ENCODE results near the gene NPHS1.
"Not testable (repeated sequence)": the region's sequence is repeated elsewhere in the genome, so short reads cannot be mapped to it uniquely, and the experiment has no call there.

NPHS1 gene

DNA sequence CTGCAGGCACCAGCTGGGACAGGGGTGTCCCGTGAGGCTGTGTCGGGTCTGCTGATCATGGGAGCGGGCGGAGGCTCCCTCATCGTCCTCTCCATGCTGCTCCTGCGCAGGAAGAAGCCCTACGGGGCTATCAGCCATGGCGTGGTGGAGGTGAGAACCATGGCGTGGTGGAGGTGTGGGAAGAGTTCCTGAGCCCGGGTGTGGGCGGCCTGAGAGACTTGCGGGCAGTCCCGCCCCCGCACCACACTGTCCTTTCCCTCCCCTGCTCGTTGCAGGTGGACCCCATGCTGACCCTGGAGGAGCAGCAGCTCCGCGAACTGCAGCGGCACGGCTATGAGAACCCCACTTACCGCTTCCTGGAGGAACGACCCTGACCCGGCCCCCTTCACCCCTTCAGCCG is 26.8 kb upstream of the NPHS1 start:
- DNase-seq (ENCODE audit: low read depth): no peak

DNA sequence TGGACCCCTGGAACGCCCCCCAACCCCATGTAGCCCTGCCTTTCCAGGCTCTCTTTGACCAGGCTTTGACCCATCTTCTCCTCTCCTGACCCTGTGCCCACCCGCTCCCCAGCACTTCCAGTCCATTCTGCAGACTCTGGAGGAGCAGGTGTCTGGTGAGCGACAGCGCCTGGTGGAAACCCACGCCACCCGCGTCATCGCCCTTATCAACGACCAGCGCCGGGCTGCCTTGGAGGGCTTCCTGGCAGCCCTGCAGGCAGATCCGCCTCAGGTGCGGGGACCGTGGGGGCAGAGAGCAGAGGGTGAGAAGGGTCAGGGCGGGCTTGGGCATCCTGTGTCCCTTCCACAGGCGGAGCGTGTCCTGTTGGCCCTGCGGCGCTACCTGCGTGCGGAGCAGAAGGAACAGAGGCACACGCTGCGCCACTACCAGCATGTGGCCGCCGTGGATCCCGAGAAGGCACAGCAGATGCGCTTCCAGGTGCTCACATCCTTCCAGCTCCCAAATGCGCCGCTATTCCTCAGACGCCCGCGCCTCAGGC is 22.2 kb upstream of the NPHS1 start:
- no peak for DNase-seq (ENCODE audit: low read depth)

DNA sequence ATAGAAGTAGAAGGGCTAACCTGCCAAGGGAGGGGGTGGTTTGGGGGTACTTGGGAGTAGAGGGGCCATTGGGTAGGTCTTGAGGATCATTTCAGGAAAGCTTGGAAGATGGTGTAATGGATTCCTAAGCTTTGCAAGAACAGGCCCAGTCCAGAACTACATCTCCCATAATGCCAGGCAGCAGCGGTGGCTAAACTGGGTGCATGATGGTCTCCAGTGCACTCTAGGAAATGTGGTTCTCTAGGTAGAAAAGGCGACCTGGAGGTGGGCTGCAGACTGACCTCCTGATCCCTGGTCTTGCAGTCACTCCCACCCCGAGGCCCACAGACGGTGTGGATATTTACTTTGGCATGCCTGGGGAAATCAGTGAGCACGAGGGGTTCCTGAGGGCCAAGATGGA is 19.9 kb upstream of the NPHS1 start:
- DNase-seq (ENCODE audit: low read depth): no peak

DNA sequence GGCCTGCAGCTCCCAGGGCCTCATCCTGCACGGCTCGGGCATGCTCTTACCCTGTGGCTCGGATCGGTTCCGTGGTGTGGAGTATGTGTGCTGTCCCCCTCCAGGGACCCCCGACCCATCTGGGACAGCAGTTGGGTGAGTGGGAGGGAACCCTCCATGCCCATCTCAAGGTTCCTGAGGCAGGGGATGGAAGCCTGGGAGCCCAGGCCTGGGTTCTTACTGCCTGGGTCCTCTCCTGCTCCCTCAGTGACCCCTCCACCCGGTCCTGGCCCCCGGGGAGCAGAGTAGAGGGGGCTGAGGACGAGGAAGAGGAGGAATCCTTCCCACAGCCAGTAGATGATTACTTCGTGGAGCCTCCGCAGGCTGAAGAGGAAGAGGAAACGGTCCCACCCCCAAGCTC is 19.3 kb upstream of the NPHS1 start:
- DNase-seq (ENCODE audit: low read depth): no peak

DNA sequence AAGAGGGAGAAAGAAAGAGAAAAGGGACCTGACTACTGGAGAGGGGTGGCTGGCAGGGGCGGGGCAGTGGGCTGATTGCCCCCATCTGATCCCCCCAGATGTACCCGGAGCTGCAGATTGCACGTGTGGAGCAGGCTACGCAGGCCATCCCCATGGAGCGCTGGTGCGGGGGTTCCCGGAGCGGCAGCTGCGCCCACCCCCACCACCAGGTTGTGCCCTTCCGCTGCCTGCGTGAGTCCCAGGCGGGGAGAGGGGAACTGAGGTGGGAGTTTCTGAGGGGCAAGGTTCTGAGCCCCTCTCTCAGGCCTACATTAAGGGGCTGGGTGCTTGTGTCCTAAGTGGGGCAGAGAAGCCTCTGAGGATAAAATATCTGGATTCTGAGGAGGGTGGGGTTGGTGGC is 18.5 kb upstream of the NPHS1 start:
- DNase-seq (ENCODE audit: low read depth): no peak

DNA sequence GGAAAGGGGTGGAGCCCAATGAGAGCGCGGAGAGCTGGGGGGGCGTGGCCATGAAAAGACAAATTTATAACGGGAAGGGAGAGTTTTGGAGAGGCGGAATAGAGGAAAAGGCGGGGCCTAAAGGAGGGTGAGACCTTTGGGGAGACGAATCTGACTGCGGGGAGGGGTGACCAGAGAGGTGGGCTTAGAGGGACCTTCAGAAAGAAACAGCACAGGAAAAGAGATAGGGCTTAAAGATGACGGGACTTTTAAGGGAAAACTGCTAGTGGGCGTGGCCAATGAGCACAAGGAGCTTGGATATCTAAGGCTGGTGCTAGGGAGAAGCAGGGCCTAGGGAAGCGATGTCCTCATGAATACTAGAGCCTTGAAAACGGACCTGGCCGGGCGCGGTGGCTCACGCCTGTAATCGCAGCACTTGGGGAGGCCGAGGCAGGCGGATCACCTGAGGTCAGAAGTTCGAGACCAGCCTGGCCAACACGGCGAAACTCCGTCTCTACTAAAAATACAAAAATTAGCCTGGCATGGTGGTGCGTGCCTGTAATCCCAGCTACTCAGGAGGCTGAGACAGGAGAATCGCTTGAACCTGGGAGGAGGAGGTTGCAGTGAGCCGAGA is 17.9 kb upstream of the NPHS1 start:
- DNase-seq (ENCODE audit: low read depth): not testable (repeated sequence)

DNA sequence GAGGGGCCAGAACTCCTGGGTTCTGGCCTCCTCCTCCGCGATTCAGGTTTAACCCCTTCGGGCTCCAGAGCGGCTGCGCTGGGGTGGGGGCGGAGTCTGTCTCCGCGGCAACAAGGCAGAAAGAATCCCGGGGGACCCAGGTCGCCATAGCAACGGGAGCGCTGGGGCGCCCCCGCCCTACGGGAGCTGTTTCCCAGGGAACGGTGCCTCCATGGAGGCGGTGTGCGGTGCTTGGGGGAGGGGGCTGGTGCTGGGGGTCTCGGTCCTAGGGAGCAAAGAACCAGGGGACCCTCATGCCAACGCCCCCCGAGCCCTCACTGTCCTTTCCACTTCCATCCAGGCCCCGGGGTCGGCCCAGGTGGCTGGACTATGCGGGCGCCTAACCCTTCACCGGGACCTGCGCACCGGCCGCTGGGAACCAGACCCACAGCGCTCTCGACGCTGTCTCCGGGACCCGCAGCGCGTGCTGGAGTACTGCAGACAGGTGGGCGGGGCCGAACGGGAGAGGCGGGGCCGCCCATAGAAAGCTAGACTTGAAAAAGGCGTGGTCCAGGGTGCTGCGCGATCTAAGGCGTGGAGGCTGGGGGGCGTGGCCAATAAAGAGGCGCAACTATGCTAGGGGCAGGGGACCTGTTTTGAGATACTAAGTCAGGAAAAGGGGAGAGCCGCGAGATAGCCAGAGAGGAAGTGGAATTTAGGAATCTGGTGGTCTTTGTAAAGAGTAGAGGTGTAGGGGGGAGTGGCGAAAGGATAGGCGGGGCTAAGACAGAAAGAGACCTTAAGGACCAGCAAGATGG is 17.2 kb upstream of the NPHS1 start:
- no peak for DNase-seq (ENCODE audit: low read depth)

DNA sequence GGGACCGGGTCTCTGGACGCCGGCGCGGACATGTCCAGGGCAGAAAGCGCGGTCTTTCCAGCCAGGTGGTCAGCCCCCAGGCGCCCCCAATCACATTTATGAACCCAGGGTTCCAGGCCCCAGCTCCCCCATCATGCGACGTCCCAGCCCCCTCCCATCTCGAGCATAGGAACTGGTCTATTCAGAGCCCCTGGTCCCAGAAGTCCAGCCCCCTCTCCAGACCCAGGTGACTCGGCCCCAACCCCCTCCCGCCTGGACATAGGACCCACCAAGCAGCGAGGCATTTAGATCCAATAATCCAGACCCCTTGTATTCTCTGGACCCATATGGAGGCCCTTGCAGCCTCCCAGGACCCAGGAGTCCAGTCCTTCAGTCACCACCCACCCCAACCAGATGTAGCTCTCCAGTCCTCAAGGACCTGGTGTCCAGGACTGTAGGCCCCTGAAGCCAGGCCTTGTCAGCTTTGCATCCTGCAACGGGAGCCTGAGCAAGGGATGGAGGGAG is 16.6 kb upstream of the NPHS1 start:
- no peak for DNase-seq (ENCODE audit: low read depth)

DNA sequence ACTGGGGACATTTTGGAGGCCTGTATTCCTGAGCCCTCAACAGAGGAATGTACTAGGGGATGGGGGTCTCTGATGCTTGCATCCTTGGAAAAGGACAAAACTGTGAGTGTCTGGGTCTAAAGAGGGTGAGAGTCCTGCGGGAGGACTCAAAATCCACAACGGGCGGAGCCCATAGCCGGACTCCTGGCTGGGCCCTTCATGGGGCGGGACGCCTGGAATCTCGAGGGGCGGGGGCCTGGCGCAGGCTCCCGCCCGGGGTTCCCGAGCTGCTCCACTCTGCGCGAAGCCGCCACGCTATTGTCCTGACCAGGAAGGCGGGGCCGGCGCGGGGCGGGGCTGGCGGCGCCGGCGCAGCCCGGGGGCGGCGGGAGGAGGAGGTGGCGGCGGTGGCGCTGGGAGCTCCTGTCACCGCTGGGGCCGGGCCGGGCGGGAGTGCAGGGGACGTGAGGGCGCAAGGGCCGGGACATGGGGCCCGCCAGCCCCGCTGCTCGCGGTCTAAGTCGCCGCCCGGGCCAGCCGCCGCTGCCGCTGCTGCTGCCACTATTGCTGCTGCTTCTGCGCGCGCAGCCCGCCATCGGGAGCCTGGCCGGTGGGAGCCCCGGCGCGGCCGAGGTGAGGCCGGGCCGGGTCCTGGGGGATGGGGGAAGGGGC is 16.0 kb upstream of the NPHS1 start, which contains the start of gene APLP1:
Gene APLP1 (plus strand): TSS at position 403 of the 651 bp plus-strand sequence. CDS start 63 bp downstream, at position 466.
- no peak for DNase-seq (ENCODE audit: low read depth)

DNA sequence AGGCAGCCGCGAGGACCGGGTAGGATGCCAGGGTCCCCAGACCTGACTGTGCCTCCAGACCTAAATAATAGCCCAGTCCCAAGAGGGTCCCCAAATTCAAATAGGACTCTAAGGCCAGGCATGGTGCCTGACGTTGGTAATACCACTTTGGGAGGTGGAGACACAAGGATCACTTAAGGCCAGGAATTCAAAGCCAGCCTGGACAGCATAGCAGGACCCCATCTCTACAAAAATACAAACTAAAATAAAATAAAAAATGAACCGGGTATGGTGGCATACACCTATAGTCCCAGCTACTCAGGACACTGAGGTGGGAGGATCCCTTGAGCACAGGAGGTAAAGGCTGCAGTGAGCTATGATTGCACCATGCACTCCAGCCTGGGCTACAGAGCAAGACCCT is 10.7 kb upstream of the NPHS1 start:
- DNase-seq (ENCODE audit: low read depth): no peak

DNA sequence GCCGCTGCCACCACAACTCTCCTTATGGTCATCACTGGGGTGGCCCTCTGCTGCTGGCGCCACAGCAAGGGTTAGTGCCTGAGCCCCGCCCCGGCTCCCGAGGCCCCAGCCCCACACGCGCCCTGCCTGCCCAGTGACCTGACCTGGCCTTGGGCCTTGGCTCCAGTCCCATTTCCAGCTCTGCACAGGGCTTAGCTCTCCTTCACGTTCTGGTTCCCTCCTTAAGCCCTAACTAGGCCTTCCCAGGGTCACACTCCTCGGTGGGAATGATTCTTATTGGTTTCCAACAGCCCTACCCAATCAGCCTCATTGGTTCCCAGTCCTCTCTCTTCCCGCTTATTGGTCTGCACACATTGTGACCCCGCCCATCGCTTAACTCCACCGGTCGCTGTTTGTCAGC is 10.2 kb upstream of the NPHS1 start:
- DNase-seq (ENCODE audit: low read depth): no peak

DNA sequence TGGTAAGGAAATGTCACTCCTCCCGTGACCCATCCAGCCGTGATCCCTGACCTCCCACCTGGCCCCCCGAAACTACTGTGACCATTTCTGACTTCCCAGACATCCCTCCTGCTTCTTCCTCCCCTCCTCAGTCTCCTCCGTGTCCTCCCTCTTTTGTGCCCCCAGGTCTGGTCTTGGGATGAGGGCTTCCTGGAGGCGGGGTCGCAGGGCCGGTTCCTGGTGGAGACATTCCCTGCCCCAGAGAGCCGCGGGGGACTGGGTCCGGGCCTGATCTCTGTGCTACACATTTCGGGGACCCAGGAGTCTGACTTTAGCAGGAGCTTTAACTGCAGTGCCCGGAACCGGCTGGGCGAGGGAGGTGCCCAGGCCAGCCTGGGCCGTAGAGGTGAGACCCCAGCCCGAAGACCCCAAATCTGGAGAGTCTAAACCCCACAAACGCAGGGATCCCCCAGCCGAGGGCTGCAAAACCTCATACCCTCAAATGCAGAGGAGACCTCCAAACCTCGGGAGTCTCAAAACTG is 9.4 kb upstream of the NPHS1 start:
- DNase-seq (ENCODE audit: low read depth): no peak

DNA sequence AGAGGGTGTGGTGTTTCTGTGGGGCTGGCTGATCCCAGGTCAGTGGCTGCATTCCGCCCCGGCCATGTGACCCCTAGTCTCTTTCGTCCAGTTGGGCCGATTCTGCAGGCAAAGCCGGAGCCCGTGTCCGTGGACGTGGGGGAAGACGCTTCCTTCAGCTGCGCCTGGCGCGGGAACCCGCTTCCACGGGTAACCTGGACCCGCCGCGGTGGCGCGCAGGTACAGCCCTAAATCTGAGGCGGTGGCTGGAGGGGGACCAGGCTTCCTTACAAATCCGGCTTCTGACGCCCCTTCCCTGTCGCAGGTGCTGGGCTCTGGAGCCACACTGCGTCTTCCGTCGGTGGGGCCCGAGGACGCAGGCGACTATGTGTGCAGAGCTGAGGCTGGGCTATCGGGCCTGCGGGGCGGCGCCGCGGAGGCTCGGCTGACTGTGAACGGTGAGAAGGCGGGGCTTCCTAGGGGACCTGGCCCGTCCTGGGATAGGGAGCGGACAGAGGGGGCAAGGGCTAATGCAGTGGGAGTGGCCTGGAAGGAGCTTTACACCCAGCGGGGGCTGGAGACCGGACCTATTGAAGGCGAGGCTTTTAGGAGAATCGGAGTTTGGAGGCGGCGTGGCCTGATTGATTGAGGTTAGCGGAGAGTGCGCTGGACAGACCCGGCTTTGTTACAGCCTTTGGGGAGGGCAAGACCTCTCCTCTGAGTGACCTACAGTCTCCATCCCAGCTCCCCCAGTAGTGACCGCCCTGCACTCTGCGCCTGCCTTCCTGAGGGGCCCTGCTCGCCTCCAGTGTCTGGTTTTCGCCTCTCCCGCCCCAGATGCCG is 8.7 kb upstream of the NPHS1 start:
- DNase-seq (ENCODE audit: low read depth): no peak

DNA sequence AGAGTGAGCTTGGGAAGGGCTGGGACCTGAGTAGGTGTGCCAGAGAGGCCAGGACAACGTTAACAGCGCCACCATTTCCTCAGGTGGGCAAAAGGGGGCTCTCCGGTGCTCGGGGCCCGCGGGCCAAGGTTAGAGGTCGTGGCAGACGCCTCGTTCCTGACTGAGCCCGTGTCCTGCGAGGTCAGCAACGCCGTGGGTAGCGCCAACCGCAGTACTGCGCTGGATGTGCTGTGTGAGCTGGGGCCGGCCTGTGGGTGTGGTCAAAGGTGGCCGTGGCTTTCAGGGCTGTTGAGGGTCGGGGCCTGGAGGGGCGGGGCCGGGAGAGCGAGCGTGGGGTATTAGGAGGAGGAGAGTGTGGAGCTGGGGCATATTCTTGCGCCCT is 8.1 kb upstream of the NPHS1 start:
- no peak for DNase-seq (ENCODE audit: low read depth)

DNA sequence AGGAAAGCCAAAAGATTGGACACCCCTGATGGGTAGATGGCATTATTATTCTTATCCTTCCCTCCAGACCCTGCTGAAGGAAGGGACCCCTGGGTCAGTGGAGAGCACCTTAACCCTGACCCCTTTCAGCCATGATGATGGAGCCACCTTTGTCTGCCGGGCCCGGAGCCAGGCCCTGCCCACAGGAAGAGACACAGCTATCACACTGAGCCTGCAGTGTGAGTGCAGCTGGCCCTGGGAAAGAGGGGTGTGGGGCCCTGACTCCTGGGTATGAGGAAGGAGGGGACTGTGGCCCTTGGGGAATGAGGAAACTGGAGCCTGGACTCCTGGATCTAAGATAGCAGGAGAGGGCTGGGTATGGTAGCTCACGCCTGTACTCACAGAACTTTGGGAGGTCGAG is 7.1 kb upstream of the NPHS1 start:
- DNase-seq (ENCODE audit: low read depth): no peak

DNA sequence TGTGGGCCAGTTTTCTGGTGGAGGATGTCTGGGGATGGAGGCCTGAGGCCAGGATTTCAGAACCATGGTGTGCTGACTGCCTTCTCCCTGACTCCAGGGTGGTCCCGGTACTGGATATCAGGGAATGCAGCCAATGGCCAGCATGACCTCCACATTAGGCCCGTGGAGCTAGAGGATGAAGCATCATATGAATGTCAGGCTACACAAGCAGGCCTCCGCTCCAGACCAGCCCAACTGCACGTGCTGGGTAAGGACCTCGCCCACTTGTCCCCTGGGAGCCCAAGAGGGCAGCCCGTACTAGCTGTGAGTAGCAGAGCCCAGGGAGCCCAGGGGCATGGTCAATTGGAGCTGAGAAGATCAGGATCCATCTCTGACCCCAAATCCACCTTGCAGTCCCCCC is 6.0 kb upstream of the NPHS1 start:
- no peak for DNase-seq (ENCODE audit: low read depth)

DNA sequence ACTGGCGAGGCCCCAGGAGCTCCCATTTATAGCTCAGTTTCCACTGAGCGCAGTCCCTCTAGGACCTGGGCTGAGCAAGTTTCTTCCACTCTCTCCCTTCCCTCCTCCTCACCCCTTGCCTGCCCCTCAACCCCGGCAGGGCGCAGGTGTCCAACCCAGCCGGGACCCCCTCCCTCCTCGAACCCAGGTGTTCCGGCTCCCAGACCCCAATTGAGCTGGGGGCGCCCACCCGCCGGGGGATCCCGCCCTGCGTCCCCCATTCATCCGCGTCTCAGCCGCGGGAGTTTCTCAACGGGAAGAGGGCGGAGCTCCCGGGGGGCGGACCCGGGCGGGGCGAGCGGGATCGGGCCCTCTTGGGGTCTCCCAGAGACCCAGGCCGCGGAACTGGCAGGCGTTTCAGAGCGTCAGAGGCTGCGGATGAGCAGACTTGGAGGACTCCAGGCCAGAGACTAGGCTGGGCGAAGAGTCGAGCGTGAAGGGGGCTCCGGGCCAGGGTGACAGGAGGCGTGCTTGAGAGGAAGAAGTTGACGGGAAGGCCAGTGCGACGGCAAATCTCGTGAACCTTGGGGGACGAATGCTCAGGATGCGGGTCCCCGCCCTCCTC is 4.3 kb upstream of the NPHS1 start, which contains the start of gene KIRREL2:
Gene KIRREL2 (plus strand): TSS at position 366 of the 604 bp plus-strand sequence. CDS start 209 bp downstream, at position 575.
- DNase-seq (ENCODE audit: low read depth): no peak

DNA sequence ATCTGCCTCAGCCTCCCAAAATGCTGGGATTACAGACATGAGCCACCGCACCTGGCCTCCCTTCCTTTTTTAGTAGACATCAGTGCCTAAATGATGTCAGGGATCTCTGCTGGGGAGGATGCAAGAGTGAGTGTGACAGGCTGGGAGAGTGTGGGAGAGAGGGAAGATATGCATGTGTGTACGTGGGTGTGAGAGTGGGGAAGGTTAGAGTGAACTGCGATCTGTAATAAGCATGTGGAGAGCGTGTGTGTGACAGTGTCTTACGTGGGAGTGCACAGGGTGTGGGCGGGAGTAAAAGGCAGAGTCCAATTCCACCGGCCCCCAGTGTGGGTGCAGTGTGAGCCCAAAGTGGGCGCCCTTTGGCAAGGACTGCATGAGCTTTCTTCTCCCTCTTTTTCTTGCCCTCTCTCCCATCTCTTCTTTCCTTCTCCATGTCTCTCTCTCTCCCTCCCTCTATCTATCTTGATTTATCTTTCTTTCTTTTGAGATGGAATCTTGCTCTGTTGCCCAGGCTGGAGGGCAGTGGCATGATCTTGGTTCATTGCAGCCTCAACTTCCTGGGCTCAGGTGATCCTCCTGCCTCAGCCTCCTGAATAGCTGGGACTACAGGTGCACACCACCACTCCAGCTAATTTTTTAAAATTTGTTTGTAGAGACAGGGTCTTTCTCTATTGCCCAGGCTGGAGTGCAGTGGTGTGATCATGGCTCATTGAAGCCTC is 893 bp upstream of the NPHS1 start:
- DNase-seq (ENCODE audit: low read depth): no peak

DNA sequence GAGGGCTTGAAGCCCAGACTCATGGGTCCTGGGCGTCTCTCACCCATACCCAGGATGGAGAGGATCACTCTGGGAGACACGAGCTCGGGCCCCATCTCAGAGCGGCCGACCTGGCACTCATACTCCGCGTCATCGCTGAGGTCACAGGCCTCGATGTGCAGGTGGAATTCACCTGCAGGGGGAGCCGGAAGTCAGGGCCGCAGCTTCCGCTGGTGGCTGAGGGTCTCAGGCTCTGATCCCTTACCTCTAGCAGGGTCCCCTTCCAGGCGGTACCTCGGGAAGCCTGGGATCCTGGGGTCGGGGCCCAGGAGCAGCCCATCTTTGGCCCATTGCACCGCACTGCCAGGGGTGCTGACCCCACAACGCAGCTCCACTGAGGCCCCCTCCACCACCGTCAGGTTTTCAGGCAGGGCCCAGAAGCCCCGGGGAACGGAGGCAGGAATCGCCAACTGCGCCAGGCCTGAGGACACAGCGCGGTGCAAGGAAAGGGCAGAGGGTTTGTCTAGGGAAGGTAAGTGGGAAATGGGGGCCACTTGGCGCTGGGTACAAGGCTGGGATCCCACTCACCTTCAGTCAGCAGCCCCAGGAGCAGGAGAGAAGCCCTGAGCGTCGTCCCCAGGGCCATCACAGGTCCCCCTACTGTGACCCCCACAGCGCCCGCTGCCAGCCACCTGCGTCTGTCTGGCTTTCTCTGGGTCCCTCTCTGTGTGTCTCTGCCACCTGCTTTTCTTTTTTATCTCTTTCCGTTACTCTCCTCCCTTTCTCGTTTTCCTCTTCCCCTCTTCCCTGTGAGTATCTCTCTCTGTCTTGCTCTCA is 883 bp downstream of the NPHS1 start:
- no peak for DNase-seq (ENCODE audit: low read depth)
